GM19240 (cell line): ENCODE results near the gene ESR1.
"Not testable (repeated sequence)": the region's sequence is repeated elsewhere in the genome, so short reads cannot be mapped to it uniquely, and the experiment has no call there.

Experiments used
- DNase-seq: peaks from one replicate; pipeline ENCODE4 v3.0.0; 2011; ENCODE audit warnings: low spot score; ENCODE audit not compliant: insufficient read length

The ESR1 gene

DNA sequence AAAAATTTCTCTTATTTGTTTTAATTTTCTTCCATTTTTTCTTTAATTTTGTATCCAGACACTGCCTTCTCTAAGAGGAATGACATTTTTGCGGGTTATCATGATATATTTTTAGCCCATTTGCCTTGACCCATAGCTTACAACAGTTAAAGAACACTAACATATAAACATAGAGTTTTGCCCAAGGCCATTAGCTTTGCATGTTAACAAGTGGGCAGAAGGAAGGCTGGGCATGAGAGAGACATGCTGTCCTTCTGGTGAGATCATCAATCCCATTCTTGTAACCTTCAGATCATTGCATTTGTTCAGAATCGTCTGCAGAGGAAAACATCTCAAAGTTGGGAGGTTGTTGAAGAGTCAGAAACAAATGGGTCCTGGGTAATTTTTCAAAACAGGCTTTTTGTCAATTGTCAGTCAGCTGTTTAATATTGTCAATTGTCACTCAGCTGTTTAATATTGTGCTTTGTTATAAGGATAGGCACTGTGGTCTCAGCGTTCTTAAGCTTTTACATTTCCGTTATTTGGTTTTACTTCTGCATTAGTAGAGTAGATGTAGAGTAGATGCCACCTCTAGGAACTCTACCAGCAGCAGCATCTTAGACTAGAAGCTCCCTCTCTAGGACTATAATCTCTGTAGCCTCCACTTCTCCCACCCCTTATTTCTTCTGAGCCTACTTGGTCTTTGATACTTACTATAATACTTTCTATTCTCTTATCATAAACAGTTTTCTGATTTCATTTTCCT lies 243.1 kb downstream of the ESR1 start:
- DNase-seq = no peak

DNA sequence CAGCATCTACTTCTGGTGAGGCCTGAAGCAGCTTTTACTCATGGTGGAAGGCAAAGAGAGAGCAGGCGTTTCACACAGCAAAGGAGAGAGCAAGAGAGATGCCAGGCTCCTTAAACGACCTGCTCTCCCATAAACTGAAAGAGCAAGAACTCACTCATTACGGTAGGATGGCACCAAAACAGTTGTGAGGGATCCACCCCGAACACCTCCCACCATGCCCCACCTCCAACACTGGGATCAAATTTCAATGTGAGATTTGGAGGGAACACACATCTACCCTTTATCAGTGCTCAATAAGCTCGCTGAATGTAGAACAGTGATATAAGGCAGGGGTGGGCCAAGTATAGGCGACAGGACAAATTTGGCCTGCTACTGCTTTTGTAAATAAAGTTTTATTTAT lies 244.6 kb downstream of the ESR1 start:
- DNase-seq = no peak

DNA sequence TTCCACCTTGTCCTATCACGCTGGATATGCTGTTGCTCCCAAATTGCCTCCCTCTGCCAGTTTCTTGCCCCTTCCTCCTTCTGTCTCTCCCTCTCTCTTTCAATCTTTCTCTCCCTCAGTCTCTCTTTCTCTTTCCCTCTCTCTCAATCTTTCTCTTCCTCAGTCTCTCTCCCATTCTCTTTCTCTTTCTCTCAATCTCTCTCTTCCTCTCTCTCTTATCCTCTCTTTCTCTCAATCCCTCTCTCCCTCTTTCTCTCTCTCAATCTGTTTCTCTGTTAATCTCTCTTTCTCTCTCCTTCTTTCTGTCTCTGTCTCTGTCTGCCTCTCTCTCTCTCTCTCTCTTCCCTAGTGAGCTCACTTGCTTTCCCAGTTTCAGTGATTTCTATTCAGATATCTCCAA lies 245.8 kb downstream of the ESR1 start:
- DNase-seq = no peak

DNA sequence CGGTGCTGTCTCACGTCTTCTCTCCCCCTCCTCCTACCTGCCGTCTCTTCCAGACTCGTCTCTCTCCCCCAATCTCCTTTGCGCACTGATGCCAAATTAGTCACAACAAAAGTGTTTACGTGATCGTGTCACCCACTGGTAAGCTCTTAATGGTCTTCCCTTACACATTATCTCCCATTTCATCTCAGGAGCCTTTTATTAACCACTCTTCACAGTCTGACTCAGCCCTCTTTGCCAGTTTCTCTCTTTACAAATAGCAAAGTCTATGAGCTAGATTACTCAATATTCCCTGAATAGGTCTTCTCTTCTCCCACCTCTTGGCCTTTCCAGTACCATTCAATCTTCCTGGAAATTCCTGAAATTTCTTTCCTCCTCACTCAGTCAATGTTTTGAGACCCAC lies 247.0 kb downstream of the ESR1 start:
- no peak for DNase-seq

DNA sequence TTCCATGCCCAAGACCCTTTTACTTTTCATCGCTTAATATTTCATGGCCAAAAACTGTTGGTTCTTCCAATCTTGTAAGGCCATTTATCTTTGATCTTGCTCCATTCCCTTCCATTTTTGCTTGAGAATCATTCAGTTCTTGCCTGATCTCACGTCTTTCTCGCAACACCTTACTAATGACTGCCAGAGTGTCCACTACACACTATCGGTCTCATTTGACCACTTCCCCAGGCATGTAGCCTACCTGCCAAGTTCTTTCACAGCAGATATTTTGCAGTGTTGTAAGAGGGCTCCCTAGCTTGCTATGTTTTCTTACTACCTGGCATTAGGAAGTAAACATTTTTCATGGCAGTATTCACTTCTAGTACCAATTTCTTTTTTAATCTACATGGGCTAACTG lies 248.0 kb downstream of the ESR1 start:
- no peak for DNase-seq

DNA sequence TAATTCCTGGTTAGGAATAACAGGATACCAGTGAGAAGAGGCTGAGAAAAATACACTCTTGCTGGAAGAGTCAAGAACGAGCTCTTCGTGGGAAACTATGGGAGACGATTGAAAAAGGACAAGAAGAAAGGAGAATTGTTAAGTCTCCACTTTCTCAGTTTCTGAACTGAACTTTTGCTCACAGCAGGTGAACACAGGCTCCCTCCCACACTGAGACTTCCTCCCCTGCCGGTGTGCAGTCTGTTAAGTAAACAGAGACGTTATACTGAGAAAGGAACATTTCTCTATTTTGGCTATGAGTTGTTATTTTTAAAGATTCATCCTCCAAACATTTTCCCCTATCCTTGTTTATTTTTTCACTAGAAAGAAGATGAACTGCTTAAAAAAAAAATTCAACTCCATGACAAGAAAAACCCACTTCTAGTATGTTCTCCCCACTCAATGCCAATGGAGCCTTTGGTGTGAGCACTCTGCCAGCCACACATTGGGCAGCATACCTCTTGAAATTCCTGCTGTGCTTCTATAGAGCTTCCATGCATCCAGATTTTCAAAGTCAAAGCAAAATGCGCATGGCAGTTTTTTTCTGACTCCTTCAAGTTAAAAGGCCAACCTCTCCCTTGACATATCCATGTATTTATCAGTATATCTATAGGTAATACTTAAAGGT lies 250.5 kb downstream of the ESR1 start:
- DNase-seq = no peak

DNA sequence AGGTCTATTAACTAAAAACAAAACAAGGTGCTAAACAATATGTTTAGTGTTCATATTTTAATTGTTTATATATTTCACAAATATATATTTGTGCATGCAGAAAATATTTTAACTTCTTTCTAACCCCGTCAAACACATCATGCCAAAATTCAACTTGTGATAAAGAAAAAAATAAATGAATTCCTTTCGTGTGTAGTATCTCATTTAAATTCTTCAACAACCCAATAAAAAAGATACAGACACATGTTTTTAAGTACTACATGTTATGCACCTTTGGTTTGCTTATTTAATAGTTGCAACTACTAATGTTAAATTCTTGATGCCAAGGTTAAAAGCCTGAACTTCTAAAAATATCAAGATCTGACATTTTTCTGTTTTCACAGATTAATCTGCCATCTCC lies 252.4 kb downstream of the ESR1 start:
- DNase-seq = no peak

DNA sequence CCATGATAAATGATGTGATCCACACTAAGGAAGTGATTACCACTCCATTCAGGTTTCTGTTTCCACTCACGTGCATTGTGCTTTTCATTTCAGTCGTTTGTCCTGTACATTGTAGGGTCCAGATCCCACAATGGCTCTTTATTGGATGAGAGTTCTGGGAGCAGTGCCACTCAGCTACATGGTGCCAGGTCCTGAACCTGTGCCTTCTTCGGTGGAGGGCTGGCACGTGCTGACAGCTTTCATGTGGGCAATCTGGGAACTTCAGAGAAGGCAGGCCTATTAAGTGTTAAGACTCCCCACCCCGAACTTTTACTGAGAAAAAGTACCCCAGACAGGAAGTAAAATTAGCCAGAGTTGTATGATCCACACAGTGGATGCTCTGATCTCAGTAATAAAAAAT lies 255.0 kb downstream of the ESR1 start:
- DNase-seq = no peak

DNA sequence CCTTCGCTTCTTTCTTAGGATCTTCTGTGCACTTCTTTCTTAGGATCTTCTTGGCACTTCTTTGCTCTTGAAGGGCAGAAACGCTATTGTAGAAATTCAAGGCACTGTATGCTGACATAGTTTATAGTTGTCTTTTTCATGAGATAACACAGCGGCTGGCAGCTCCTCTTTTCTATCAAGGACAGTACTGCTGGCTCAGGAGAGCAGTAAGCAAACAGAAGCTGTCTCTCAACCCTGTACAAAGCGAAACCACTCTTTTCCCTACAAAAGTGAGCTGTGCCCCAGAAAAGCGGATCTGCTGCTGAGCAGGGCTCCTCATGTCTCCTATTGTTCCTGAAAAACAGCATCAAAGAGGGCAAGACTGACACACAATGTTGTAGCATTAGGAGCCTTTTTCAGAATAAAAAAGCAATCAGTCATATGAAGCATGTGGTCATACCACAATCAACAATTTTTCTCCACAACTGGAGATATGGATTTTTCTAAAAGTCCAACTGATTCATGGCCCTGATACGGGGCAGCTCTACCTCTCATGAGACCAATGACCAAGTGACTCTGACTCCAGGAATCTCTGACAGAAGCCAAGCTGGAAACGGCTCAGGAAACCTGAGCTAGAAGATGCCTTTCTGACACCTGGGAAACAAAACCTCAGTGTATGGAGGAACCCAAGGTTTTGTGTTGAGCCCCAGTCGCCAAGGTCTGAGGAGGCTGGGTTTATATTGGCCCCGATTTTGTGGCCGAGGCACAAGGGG lies 255.9 kb downstream of the ESR1 start:
- DNase-seq = no peak

DNA sequence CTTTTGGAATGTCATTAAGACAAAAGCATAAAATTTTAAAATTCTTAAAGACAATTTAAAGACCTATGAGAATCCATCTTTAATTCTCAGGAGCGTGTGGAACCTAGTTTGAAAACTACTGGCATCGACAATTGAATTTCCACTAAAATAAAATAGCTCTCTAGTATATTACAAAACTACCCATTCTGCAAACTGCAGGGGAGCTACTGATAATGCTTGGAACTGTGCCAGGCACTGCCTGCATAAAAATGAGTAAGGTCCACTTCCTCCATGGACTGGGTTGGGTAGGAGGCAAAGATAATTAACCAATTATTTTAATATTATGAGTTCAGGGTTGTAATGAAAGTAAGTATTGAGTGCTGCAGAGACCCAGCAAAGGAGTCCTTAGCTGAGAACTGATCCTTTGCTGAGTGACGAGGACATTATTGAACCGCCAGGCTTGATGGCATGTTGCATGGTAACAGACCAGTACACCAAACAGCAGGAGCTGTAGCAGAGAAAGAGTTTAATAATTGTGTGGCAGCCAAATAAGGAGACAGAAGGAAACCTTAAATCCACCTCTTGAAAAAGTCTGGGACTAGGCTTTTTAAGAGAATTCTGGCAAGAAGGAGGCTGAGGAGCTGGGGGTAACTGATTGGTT lies 261.3 kb downstream of the ESR1 start:
- no peak for DNase-seq

DNA sequence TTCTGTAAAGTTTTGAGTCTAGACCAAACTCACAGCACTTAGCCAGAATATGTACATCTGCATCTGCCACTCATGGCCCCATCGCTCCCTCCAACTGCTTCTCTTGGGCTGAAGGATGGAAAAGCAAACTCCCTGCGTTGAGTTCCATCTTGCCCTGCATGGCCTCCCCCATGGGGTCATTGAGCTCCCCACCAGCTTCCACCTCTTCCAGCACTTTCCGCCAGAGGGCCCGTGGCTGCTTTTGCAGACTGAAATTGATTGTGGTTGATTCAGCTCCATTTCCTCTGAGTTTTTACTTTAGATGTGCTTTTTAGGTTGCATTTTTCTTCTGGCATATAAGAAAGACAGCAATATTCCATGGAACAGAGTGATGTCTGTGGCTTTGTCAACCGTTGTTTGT lies 263.1 kb downstream of the ESR1 start:
- no peak for DNase-seq

DNA sequence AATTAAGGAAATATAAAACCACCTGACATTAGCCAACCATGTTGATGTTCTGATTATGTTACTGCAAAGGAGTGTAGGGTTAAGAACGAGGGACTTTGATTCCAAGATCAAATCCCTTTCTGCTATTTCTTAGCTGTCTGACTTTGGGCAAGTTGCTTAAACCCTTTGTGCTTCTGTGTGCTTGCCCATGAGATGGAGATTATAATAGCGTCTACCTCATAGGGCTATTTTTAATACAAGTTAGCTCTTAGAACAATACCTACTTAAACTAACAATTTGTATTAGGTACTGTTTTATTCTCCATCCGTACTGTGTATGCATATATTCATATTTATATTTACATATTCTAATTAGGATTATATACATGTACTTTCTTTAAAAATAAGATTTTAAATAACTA lies 263.8 kb downstream of the ESR1 start:
- no peak for DNase-seq

DNA sequence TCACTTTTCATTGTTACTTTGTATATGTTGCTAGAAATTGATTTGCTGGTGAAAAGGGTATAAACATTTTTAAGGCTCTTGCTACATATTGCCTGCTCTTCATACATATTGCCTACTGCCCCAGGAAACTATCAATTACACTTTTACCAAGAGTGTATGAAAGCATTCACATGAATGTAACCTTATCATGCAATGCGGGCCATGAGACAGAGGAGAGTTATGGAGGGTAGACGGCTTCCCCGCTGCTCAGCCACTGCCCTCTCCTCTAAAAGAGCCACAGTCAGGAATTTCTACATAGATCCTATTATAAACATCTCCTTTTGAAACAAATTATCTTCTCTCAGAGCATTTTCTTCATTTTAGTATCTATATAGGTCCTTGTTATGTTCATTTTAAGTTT lies 264.4 kb downstream of the ESR1 start:
- DNase-seq = no peak

DNA sequence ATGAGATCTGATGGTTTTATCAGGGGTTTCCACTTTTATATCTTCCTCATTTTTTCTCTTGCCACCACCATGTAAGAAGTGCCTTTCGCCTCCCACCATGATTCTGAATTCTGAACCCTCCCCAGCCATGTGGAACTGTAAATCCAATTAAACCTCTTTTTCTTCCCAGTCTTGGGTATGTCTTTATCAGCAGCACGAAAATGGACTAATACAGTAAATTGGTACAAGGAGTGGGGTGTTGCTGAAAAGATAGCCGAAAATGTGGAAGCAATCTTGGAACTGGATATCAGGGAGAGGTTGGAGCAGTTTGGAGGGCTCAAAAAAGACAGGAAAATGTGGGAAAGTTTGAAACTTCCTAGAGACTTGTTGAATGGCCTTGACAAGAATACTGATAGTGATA lies 268.8 kb downstream of the ESR1 start:
- DNase-seq = not testable (repeated sequence)

DNA sequence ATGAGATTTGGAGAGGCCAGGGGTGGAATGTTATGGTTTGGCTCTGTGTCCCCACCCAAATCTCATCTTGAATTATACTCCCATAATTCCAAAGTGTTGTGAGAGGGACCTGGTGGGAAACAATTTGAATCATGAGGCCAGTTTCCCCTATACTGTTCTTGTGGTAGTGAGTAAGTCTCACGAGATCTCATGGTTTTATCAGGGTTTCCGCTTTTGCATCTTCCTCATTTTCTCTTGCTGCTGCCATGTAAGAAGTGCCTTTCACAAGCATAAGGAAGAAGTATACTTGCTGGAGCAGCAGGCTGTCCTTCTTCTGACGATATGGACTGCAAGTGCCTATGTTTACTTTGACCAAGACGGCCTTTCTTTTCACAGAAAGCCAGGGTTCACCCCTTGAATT lies 270.5 kb downstream of the ESR1 start:
- DNase-seq = no peak

DNA sequence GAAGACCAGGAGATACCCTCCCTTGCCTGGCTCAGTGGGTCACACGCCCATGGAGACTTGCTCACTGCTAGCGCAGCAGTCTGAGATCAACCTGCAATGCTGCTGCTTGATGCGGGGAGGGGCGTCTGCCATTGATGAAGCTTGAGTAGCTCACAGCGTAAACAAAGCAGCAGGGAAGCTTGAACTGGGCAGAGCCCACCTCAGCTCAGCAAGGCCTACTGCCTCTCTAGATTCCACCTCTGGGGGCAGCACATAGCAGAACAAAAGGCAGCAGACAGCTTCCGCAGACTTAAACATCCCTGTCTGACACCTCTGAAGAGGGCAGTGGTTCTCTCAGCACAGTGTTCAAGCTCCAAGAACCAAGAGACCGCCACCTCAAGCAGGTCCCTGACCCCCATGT lies 271.3 kb downstream of the ESR1 start:
- no peak for DNase-seq

DNA sequence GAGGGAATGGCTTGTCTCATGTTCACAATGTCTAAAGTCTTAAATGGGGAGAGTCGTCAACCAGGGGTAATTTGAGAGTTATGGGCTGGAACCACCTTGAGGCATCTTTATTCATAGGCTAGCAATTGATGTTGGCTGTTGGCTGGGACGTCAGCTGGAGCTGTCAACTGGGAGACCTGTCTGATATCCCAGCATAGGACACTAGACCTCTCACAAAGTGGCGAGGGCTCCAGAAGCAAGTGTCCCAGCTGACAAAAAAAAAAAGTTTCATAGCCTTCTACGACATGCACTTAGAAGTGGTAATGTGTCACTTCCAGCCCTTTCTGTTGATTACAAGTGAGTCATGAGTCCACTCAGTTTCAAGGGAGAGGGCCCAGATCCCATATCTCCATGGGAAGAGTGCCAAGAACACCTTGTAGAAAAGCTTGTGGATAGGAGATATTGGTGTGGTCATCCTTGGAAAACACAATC lies 278.0 kb downstream of the ESR1 start:
- no peak for DNase-seq

DNA sequence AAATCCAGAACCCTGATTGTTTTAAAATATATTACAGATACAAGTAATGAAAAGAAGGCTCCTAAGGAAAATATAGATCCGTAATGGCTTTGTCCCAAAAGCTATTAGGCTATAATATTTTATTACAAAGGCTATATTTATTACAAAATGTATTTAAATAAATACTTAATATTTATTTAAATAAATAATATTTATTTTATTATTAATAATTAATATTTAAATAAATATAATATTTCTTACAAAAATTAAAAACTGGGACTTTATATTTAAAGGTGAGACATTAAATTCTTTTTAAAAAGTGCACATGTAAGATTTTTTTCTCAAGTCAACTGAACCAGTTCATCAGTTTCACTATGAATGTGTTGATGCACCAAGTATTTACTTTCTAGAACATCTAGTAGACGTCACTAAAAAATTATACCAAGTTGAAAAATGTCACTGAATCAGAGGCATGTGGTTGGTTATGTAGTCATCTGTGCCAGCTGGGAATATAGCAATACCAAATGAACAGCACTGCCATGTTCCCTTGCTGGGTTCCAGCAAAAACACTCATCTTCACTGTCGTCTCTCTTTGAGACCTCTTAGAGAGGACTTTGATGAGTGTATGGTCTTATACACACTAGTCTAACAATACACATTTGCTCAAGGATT lies 278.9 kb downstream of the ESR1 start:
- no peak for DNase-seq

DNA sequence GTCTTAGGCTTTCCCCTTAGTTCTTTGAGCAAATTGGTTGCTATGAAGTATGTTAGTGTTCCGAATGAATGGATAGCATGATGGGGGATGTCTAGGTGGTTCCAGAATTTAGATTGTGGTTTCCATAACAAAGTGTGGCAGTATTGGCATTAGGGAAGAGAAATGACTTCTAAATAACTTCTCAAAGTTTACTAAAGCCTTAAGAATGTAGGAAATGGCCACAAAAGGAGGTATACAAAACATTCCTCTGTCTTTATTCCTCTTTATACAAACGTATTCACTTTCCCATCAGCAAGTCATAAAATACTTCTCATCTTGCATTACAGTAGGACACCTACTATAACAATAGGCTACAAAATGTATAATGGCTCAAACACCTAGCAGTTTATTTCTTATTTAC lies 279.6 kb downstream of the ESR1 start:
- DNase-seq = no peak

DNA sequence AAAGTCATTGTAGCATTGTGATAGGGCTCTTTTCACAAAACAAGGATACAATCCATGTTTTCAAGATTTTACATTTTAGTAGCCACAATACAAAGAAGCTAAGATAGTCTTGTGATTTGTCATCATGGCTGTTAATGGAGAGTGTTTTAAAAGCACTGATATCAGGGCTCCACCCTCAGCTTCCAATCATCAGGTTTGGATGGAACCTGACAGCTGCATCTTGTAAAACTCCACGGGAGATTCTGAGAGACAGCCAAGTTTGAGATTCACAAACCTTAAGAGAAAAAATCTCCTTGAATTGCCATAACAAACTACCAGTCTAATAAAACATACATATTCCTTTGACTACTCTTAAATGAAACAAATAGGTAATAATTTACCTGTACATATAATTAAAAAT lies 280.2 kb downstream of the ESR1 start:
- DNase-seq = no peak

DNA sequence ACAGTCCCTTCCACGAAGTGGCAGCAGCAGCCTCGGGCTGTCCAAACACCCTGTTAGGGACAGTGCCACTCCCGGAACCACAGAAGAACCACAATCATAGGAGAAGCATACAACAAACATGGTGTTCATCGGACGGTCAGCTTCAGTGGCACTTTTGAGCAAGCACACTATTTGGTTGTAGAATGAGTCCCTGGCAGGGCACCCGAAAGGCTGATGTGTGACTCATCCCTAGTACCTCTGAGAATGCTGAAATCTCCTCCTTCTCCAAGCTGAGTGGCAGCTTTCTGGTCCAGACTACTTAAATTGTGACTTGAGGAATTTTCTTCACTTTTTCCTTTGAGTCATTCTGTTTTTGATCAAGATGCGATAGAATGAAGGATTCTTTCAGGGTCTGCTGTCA lies 282.5 kb downstream of the ESR1 start:
- DNase-seq = no peak

DNA sequence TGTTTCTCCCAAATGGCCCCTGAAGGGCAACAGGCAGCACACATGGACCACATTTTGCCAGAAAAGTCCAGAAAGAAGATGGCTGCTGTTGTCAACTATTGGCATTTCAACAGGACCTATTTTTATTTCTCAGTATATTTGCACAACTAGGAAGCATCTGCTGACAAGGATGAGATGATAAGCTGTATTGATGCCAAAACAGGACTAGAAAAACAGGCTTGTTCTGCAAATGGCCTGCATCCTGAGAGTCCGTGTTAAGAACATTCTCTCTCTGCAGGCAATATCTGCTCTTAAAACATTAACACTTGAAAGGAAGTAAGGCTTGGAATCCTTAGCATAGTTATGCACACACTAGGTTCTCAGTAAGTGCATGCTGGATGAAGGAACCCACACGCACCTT lies 283.7 kb downstream of the ESR1 start:
- DNase-seq = no peak
